Brain microvascular endothelial cell (primary cell): ENCODE measurements around the gene KRTAP2-2.

Experiments
- DNase-seq: peaks from one replicate; pipeline ENCODE4 v3.0.0-alpha.2; 2020
- H3K27ac ChIP-seq: fragments of 250-450 bp; sonication (Bioruptor Pico); 2 replicates; pipeline ENCODE4 v1.5.1; 2020; ENCODE audit warnings: mild to moderate bottlenecking, moderate library complexity
- H3K27me3 ChIP-seq: fragments of 250-450 bp; sonication (Bioruptor Pico); replicated peaks from 2 replicates; pipeline ENCODE4 v1.5.1; 2020; ENCODE audit warnings: mild to moderate bottlenecking
- H3K36me3 ChIP-seq: fragments of 250-450 bp; sonication (Bioruptor Pico); replicated peaks from 2 replicates; pipeline ENCODE4 v1.5.1; 2020; ENCODE audit warnings: mild to moderate bottlenecking
- H3K4me3 ChIP-seq: 2 replicates; pipeline ENCODE4 v1.5.1; 2011; ENCODE audit warnings: low read depth, mild to moderate bottlenecking, control low read depth, low read length, moderate library complexity
- CTCF ChIP-seq: IDR thresholded peaks from 2 replicates; pipeline ENCODE4 v1.5.1; 2011; ENCODE audit warnings: low read depth, mild to moderate bottlenecking, moderate library complexity, low read length, control low read depth, inconsistent platforms; ENCODE audit errors: missing control alignments
- in situ Hi-C: cut with HindIII; loops from 2 replicates; pipeline ENCODE4 v1.10.0; 2017; ENCODE audit warnings: low sequenced_read_pairs, low pct_ligation_motif_present

Gene KRTAP2-2

GRCh38 chr17:41019415-41019814, 35.6 kb downstream of the KRTAP2-2 start:
- no peak overlapping the region for H3K4me3 ChIP-seq
- no peak for TF ChIP-seq CTCF
- H3K27ac ChIP-seq = no peak overlapping the region
- no peak for DNase-seq
- in situ Hi-C loops = no loop called here
- H3K27me3 ChIP-seq = no peaks in the 10 kb centered on the region
- no peaks in the 10 kb centered on the region for H3K36me3 ChIP-seq

GRCh38 chr17:41018541-41018940, 36.5 kb downstream of the KRTAP2-2 start:
- DNase-seq = no peak
- no peak for TF ChIP-seq CTCF
- Histone ChIP-seq H3K36me3 (no peaks in the 10 kb centered on the region), H3K27me3 (no peaks in the 10 kb centered on the region), H3K4me3 (no peak overlapping the region), H3K27ac (no peak overlapping the region)
- in situ Hi-C loops = no loop called here

- no peak for TF ChIP-seq CTCF
- H3K4me3 ChIP-seq = no peak overlapping the region
- H3K27ac ChIP-seq = no peak overlapping the region
- in situ Hi-C loops = no loop called here
- no peak for DNase-seq
- H3K36me3 ChIP-seq = no peaks in the 10 kb centered on the region
- no peaks in the 10 kb centered on the region for H3K27me3 ChIP-seq
These were observed 38.3 kb downstream of the KRTAP2-2 start for GRCh38 chr17:41016578-41017215.

- no peak overlapping the region for H3K4me3 ChIP-seq
- no peak for TF ChIP-seq CTCF
- no peak overlapping the region for H3K27ac ChIP-seq
- in situ Hi-C loops = no loop called here
- H3K36me3 ChIP-seq = no peaks in the 10 kb centered on the region
- no peaks in the 10 kb centered on the region for H3K27me3 ChIP-seq
- DNase-seq = no peak
These were observed 39.6 kb downstream of the KRTAP2-2 start for GRCh38 chr17:41015454-41015853.

GRCh38 chr17:41013606-41014005, 41.4 kb downstream of the KRTAP2-2 start:
- H3K36me3 ChIP-seq = no peaks in the 10 kb centered on the region
- DNase-seq = no peak
- H3K27me3 ChIP-seq = no peaks in the 10 kb centered on the region
- in situ Hi-C loops = no loop called here
- H3K4me3 ChIP-seq = no peak overlapping the region
- H3K27ac ChIP-seq = no peak overlapping the region
- TF ChIP-seq CTCF = no peak

GRCh38 chr17:41013181-41013580, 41.8 kb downstream of the KRTAP2-2 start:
- in situ Hi-C loops = no loop called here
- no peaks in the 10 kb centered on the region for H3K27me3 ChIP-seq
- no peak overlapping the region for H3K27ac ChIP-seq
- H3K4me3 ChIP-seq = no peak overlapping the region
- no peaks in the 10 kb centered on the region for H3K36me3 ChIP-seq
- DNase-seq = no peak
- TF ChIP-seq CTCF = no peak
